GM12801 (cell line): ENCODE results near the gene ZNF366.

Experiments
- CTCF ChIP-seq: IDR thresholded peaks from one replicate; pipeline ENCODE4 v1.5.1; 2011; ENCODE audit warnings: control low read depth; ENCODE audit not compliant: insufficient read length; ENCODE audit errors: extremely low read depth

ZNF366 gene

GRCh38 chr5:72439192-72439591 lies 68.0 kb downstream of the ZNF366 start:
- TF ChIP-seq CTCF, result no peak

GRCh38 chr5:72438141-72438540 lies 69.1 kb downstream of the ZNF366 start:
- no peak for TF ChIP-seq CTCF

GRCh38 chr5:72436796-72437471 lies 70.3 kb downstream of the ZNF366 start:
- no peak for TF ChIP-seq CTCF

- TF ChIP-seq CTCF, result no peak
These were observed 72.3 kb downstream of the ZNF366 start for GRCh38 chr5:72434781-72435437.

- no peak for TF ChIP-seq CTCF
These were observed 73.0 kb downstream of the ZNF366 start for GRCh38 chr5:72434056-72434780.

- TF ChIP-seq CTCF, result no peak
These were observed 73.7 kb downstream of the ZNF366 start for GRCh38 chr5:72433522-72433921.

GRCh38 chr5:72428669-72429068 lies 78.5 kb downstream of the ZNF366 start:
- no peak for TF ChIP-seq CTCF
